Adrenal gland (tissue), 5 donors: ENCODE data around the gene KMT5C.

Experiments
- CTCF ChIP-seq, 6 experiments: fragments of 450-650 bp in 4 of 6; fragments of 200-600 bp in 2 of 6; sonication (generic) in 1 of 6; IDR thresholded peaks; 1 replicate in 5 of 6; 2 replicates in 1 of 6; pipeline versions ENCODE4 v1.5.1 to v1.8.0; 2016 to 2021; ENCODE audit warnings: antibody characterized with exemption in 6 of 6, mild to moderate bottlenecking in 2 of 6, moderate library complexity in 1 of 6
- POLR2A ChIP-seq, 2 donors: fragments of 450-650 bp; IDR thresholded peaks; one replicate each; pipeline ENCODE4 v1.6.1; 2017; ENCODE audit warnings: antibody characterized with exemption in 2 of 2, mild to moderate bottlenecking in 2 of 2, moderate library complexity in 1 of 2
- donor health status: DM: no; HTN: no; CAD: no.

GRCh38 chr19:55345101-55345817 is 5.6 kb downstream of the KMT5C start:
- TF ChIP-seq CTCF (IDR thresholded peaks at IDR 0.05): no peak
- TF ChIP-seq POLR2A (IDR thresholded peaks at IDR 0.05): no peak
